Measurements from ENCODE around the gene ACY1.

The ACY1 gene

DNA sequence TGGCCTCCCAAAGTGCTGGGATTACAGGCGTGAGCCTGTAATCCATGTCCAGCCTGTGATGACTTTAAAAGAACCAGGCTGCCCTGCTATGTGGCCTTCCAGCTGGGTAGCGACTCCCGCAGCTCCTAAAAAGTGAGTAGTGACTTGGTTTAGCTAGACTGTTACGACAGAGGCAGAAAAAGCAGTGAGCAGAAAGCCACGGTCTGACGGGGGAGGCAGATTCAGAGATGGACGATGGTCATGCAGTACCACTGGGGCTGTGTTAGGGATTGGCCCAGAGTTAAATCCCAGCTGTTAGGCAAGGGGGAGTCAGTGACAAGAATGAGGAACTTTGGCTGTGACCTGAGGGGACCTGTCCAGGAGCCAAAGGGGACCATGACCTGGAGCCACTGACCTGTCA lies 15.4 kb downstream of the ACY1 start:
- TF ChIP-seq, protein P1, sequence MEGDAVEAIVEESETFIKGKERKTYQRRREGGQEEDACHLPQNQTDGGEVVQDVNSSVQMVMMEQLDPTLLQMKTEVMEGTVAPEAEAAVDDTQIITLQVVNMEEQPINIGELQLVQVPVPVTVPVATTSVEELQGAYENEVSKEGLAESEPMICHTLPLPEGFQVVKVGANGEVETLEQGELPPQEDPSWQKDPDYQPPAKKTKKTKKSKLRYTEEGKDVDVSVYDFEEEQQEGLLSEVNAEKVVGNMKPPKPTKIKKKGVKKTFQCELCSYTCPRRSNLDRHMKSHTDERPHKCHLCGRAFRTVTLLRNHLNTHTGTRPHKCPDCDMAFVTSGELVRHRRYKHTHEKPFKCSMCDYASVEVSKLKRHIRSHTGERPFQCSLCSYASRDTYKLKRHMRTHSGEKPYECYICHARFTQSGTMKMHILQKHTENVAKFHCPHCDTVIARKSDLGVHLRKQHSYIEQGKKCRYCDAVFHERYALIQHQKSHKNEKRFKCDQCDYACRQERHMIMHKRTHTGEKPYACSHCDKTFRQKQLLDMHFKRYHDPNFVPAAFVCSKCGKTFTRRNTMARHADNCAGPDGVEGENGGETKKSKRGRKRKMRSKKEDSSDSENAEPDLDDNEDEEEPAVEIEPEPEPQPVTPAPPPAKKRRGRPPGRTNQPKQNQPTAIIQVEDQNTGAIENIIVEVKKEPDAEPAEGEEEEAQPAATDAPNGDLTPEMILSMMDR (IDR thresholded peaks at IDR 0.05; ENCODE audit: extremely low read depth, insufficient read depth, missing control alignments) = no peak
- in situ Hi-C loops (cut with MboI; ENCODE audit: low pct_unique_long_range_greater_than_20kb, low sequenced_read_pairs, unreplicated experiment) = no loop called here
- DNase-seq (ENCODE audit: low spot score) = no peak

DNA sequence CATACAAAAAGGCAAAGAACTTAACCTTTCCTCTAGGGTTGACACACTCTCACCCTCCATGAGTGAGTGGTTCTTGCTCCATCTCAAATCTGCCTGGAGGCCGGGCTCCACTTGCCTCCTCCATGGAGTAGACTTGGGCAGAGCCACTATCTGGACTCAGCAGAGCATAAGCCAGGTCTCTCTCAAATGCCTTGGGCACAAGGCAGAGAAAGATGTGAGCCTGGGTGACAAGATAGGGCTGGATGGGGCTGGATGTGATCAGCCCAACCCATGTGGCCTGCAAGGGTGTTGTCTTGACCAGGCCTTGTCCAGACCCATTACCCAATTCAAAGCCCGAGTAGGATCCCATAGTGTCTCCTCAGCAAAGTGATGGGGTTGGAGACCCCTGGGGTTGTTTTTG lies 16.5 kb downstream of the ACY1 start:
- TF ChIP-seq, protein P1 (IDR thresholded peaks at IDR 0.05; ENCODE audit: extremely low read depth, insufficient read depth, missing control alignments) = no peak
- no peak for DNase-seq (ENCODE audit: low spot score)
- in situ Hi-C loops (cut with MboI; ENCODE audit: low pct_unique_long_range_greater_than_20kb, low sequenced_read_pairs, unreplicated experiment) = loop anchor here (5.0 kb wide), 1 partner anchor 142 kb away; no protein-coding TSS in a partner anchor

- DNase-seq (ENCODE audit: low spot score) = peak; percentile 92
- TF ChIP-seq, protein P1 (IDR thresholded peaks at IDR 0.05; ENCODE audit: extremely low read depth, insufficient read depth, missing control alignments) = peak; percentile 99
- in situ Hi-C loops (cut with MboI; ENCODE audit: low pct_unique_long_range_greater_than_20kb, low sequenced_read_pairs, unreplicated experiment) = loop anchor here (5.0 kb wide), 1 partner anchor 141 kb away; no protein-coding TSS in a partner anchor
Measured at GRCh38 chr3:52001443-52001974, 18.2 kb downstream of the ACY1 start.

- in situ Hi-C loops (cut with MboI; ENCODE audit: low pct_unique_long_range_greater_than_20kb, low sequenced_read_pairs, unreplicated experiment) = loop anchor here (5.0 kb wide), 1 partner anchor 140 kb away; no protein-coding TSS in a partner anchor
- no peak for DNase-seq (ENCODE audit: low spot score)
- TF ChIP-seq, protein P1 (IDR thresholded peaks at IDR 0.05; ENCODE audit: extremely low read depth, insufficient read depth, missing control alignments) = no peak
Measured at GRCh38 chr3:52002748-52003147, 19.4 kb downstream of the ACY1 start.

DNA sequence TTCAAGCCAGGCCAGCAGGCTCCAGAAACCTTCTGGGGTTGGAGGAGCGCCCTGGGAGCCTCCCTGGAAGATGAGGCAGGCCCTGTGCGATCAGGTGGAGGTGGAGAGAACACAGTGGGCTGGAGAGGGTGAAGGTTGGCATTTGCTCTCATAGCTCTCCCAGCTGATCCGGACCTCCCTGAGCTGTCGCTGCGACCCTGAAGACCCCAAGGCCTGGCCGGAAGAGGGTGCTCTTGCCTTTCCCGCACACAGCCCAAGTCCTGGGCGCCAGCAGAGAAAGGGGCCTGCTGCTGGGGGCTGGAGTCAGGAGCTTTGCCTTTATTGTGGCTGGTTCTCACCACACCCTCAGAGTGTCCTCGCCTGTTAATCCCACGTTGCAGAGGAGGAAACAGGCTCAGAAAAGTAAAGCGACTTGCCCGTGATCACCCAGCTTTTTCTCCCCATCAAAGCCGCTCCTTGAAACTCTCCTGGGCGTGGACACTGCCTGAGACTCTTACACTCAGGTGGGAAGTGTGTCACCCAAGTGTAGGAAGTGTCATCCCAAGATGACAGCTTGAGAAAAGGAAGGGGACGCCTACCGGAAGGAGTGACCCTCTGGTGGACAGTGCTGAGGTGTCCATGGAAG lies 20.9 kb downstream of the ACY1 start:
- DNase-seq (ENCODE audit: low spot score) = peak; percentile 59
- TF ChIP-seq, protein P1 (IDR thresholded peaks at IDR 0.05; ENCODE audit: extremely low read depth, insufficient read depth, missing control alignments) = peak; percentile 50
- in situ Hi-C loops (cut with MboI; ENCODE audit: low pct_unique_long_range_greater_than_20kb, low sequenced_read_pairs, unreplicated experiment) = loop anchor here (5.0 kb wide), 1 partner anchor 138 kb away; no protein-coding TSS in a partner anchor

- TF ChIP-seq, protein P1 (IDR thresholded peaks at IDR 0.05; ENCODE audit: extremely low read depth, insufficient read depth, missing control alignments) = no peak
- DNase-seq (ENCODE audit: low spot score) = no peak
- in situ Hi-C loops (cut with MboI; ENCODE audit: low pct_unique_long_range_greater_than_20kb, low sequenced_read_pairs, unreplicated experiment) = loop anchor here (5.0 kb wide), 1 partner anchor 137 kb away; no protein-coding TSS in a partner anchor
Measured at GRCh38 chr3:52004906-52005395, 21.6 kb downstream of the ACY1 start.

Measured in GM13977 (cell line).